GM12801 (cell line): Measurements from ENCODE around the gene TESK2.

Source experiments
- TF ChIP-seq, protein P1 (sequence below): IDR thresholded peaks from one replicate; pipeline ENCODE4 v1.5.1; 2011; ENCODE audit warnings: control low read depth; ENCODE audit not compliant: insufficient read length; ENCODE audit errors: extremely low read depth

Gene TESK2

DNA sequence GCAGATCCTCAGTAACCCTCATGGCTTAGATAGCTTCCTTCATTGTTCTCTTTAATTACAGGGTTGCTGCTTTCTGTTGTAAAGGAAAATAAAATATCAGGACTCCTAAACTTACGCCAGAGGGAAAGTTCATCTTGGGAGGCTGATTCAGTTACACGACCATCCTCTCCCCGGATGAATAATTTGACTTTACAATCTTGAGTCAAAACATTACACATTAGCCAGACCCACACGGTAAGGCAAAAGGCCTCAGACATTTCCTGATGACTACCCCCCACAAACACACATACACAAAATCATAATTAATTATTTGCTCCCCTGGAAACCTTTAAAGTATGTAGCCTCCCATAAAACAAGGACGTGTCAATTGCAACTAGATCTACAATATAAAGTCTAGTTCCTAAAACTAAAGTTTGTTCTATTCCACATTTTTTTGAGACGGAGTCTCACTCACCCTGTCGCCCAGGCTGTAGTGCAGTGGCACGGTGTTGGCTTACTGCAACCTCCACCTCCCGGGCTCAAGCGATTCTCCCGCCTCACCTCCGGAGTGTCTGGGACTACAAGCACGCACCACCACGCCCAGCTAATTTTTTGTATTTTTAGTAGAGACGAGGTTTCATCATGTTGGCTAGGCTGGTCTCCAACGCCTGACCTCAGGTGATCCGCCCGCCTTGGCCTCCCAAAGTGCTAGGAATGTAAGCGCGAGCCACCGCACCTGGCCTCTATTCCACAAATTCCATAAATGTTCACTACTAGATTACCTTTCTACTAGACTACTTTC, 31.6 kb upstream of the TESK2 start:
- TF ChIP-seq, protein P1, sequence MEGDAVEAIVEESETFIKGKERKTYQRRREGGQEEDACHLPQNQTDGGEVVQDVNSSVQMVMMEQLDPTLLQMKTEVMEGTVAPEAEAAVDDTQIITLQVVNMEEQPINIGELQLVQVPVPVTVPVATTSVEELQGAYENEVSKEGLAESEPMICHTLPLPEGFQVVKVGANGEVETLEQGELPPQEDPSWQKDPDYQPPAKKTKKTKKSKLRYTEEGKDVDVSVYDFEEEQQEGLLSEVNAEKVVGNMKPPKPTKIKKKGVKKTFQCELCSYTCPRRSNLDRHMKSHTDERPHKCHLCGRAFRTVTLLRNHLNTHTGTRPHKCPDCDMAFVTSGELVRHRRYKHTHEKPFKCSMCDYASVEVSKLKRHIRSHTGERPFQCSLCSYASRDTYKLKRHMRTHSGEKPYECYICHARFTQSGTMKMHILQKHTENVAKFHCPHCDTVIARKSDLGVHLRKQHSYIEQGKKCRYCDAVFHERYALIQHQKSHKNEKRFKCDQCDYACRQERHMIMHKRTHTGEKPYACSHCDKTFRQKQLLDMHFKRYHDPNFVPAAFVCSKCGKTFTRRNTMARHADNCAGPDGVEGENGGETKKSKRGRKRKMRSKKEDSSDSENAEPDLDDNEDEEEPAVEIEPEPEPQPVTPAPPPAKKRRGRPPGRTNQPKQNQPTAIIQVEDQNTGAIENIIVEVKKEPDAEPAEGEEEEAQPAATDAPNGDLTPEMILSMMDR = no peak

DNA sequence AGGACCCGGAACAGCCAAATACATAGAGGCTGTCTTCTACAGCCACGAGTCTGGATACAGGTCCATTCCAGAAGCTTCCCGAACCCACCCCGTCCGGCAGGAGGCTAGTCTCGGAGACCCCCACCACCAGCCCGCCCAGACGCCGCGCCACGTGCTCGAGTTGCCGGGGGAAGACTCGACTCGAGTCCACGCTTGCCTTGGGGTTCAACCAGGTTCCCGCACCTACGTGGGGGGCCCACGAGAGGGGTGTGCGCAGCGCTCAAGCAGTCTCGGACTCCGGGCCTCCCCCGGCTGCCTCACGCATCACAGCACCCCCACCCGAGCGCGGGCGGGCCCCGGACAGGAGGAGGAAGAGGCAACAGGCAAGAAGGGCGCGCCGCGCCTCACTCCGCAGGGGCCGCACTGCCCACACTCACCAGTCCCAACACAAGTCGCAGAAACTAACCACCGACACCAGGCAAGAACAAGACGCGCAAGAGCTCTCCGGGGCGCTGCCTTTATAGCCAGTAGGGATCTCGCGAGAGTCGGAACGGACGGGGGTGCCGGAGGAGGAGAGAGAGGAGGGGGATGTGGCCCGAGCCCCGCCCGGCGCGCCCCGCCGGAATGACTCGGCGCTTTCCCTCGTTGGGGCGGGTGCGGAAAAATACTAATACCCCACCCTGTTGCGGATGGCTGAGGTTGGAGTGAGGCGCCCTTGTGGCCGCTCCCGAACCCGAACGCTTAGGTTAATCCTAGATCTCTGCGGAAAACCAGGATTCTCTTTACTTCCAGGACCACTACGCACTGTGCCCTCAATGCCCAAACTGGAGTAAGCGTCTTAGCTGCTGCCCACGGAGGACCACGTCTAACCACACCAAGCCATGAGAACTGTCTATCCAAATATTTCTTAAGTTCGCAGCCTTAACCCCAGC, 30.7 kb upstream of the TESK2 start, which contains the start of gene PRDX1:
TSS of gene PRDX1 (minus strand) at position 472 of the 911 bp plus-strand sequence. CDS start 2,841 bp downstream, outside the sequence.
- TF ChIP-seq, protein P1 = no peak

GRCh38 chr1:45518910-45519309, 27.9 kb upstream of the TESK2 start:
- TF ChIP-seq, protein P1 = no peak

DNA sequence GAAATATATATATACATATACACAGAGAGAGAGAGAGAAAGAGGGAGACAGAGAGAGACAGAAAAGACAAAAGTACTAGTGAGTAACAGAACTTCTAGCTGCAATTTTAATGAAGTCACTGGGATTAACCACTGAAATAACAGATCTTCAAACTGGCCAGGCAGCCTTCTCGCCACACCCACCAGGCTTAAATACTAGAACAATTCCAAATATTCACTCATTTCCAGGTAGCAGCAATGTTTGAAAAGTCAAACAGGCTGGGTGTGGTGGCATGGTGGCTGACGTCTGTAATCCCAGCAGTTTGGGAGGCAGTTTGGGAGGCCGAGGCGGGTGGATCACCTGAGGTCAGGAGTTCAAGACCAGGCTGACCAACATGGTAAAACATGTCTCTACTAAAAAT, 25.5 kb upstream of the TESK2 start:
- TF ChIP-seq, protein P1 = no peak

DNA sequence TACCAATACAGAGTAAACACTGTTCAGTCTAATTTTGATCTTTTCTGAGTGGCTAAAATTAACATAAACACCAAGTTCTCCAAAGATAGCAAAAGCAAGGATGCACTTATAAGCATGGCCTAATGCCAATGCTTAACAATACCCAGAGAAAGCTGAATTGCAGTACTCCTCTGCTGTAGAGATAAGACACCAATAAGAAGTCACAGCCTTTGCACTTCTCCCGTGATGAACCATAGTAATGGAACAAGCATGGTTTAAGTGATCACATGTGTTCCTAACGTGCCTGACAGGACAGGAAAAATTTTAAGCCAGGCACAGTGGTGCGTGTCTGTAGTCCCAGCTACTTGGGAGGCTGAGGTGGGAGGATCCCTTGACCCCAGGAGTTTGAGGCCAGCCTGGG, 25.1 kb upstream of the TESK2 start:
- TF ChIP-seq, protein P1 = no peak

- TF ChIP-seq, protein P1 = no peak
Measured at GRCh38 chr1:45512641-45513054, 21.7 kb upstream of the TESK2 start.

GRCh38 chr1:45510972-45511527, 20.1 kb upstream of the TESK2 start:
- TF ChIP-seq, protein P1 = no peak
